Posterior cingulate gyrus (tissue), 11 donors: Measurements from ENCODE around the gene ITGB5.

Experiments used
- DNase-seq, 10 donors: peaks; one replicate each; pipeline versions ENCODE4 v3.0.0 to v3.0.0-alpha.2; 2020 to 2021; ENCODE audit warnings: mixed read lengths in 3 of 10
- intact Hi-C: fragments of 100-400 bp; cut with DNase I; formaldehyde crosslinking; loops from one replicate; pipeline ENCODE4 v1.15.1; 2023

The ITGB5 gene

DNA sequence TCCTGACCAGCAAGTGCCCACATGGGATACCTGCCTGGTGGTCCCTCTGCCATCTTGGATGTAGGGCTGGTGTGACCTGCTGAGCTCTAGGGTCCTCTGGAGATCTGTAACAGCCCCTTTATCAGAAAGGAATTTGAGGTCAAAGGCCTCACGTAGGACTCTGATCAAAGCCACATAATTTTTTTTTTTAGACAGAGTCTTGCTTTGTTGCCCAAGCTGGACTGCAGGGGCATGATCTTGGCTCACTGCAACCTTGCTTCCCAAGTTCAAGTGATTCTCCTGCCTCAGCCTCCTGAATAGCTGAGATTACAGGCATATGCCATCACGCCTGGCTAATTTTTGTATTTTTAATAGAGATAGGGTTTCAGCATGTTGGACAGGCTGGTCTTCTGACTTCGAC, 9.5 kb downstream of the ITGB5 start:
- no peak for DNase-seq
- intact Hi-C loops: no loop called here

- DNase-seq: no peak
- intact Hi-C loops: no loop called here
Observed at GRCh38 chr3:124876401-124876878, 10.7 kb downstream of the ITGB5 start.

DNA sequence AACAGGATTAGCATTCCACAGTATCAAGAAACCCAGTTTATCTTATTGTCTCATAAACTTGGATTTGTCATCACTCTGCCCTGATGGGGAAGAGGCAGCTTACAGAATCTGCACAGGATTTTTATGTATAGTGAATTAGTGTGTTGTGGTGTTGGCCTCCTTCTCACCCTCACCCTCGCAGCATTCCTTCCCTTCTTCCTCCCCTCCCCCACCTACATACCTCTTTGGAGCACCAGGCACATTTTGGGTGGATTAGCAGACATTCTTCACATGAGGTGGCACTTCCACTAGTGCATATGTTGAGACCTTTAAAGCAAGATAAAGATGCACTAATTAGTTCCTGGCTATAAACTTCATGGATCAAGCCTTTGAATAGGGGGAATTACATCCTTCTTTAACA, 13.9 kb downstream of the ITGB5 start:
- DNase-seq: no peak
- intact Hi-C loops: no loop called here

- intact Hi-C loops: no loop called here
Observed at GRCh38 chr3:124867511-124867910, 19.7 kb downstream of the ITGB5 start.

GRCh38 chr3:124862006-124862405, 25.2 kb downstream of the ITGB5 start:
- no peak for DNase-seq
- intact Hi-C loops: no loop called here

More at GRCh38 chr3:124867511-124867910, 19.7 kb downstream of the ITGB5 start:
- no peak for DNase-seq

- DNase-seq: no peak
- intact Hi-C loops: no loop called here
Observed at GRCh38 chr3:124861041-124861440, 26.1 kb downstream of the ITGB5 start.

DNA sequence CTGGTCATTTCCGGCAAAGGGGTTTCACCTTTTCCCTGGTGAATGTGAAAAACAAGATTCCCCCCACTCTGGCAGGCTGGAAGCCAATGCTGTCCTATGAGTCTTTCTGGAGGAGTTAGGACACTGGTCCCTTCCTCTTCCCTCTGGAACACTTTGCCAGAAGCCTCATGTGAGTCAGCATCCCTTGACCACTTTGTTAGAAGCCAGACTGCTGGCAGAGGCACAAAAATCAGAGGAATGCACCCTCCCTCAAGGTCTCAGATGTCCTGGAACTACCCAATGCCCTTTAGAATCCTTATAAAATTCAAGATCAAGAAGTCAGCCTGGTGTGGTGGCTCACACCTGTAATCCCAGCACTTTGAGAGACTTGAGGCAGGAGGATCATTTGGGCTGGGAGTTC, 26.6 kb downstream of the ITGB5 start:
- intact Hi-C loops: no loop called here
- no peak for DNase-seq

GRCh38 chr3:124859025-124859424, 28.1 kb downstream of the ITGB5 start:
- intact Hi-C loops: no loop called here
- no peak for DNase-seq

GRCh38 chr3:124858275-124858674, 28.9 kb downstream of the ITGB5 start:
- intact Hi-C loops: no loop called here
- no peak for DNase-seq

DNA sequence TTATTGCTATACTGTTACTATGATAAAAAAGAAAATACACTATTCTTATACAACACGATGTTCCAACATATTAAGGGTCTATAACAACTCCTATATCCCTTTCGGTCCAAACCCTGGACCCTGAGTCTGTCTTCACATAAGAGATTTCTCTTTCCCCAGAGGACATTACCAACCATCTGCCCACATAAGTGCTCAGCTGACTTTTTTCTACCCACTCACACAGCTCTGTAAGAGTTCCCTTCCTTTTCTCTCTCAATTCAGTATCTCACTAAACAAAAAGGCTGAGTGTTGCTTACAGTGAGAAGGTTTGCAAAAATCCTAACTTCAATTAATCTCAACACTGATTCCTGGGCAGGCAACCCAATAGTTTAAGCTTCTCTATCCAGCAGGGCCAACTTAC, 30.5 kb downstream of the ITGB5 start:
- intact Hi-C loops: no loop called here
- no peak for DNase-seq

DNA sequence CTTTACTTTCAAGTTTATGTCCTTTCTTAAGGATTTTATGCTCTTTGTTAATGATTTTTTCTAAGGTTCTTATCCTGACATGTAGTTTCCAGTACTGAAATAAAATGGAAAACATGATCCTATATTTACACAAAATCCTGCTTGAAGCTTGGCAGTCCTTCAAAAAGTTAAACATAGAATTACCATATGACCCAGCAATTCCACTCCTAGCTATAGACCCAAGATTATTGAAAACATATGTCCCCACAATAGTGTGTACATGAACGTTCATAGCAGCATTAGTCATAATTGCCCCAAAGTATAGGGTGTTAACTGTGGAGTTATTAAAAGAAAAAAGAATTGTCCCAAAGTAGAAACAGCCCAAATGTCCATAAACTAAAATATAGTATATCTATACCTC, 33.2 kb downstream of the ITGB5 start:
- no peak for DNase-seq
- intact Hi-C loops: no loop called here

- no peak for DNase-seq
- intact Hi-C loops: no loop called here
Observed at GRCh38 chr3:124853446-124853845, 33.7 kb downstream of the ITGB5 start.

DNA sequence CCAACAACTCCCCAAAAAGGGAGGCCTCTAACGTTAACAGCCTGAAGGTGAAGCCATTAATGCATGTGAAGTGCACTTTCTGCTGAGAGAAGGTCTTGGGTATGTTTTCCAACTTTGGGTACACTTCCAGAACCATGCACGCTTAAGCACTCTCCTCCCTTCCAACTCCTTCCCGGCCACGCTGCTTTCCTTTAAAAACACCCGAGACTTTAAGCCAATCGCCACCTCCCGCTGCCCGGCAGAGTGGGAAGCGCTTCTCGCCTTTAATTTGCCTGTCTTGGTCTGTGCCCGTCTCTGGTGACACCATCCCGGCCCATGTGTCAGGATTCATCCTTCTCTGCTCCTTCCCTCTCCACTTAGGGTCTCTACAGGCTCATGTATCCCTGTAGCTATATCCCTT, 35.3 kb downstream of the ITGB5 start:
- intact Hi-C loops: no loop called here
- no peak for DNase-seq

DNA sequence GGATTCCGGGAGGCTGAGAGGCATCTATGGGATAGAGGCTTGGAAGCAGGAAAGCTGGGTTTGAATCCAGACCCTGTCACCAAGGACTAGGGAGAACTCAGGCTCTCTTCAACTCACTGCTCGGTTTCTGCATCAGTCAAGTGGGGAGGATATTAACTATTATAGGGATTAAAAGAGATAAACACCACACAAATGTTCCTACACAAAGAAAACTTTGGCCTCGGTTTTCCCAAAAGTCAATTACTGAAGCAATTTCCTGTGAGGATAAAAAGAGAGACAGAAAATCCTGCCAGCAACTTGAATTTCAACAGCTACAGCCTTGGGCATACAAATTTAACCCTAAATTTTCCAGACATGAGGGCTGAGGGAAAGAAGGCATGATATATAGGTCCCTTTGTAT, 36.0 kb downstream of the ITGB5 start:
- DNase-seq: no peak
- intact Hi-C loops: no loop called here

- DNase-seq: no peak
- intact Hi-C loops: no loop called here
Observed at GRCh38 chr3:124850633-124851032, 36.5 kb downstream of the ITGB5 start.

DNA sequence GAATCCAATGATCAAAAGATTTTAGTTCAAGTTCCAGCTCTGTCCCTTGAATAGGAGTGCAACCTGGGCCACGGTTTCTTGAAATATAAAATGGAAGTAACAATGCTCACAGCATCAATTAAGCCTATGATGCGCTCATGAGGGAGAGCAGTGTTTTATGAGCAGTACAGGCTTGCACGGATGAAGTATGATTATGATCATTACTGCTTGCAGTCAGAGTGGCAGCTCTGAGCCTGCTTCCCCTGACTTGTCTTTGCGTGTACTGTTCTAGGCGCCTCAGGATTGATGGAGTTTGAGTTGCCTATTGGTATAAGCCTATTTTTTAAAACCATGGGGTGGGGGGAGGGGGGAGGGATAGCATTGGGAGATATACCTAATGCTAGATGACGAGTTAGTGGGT, 37.0 kb downstream of the ITGB5 start:
- intact Hi-C loops: no loop called here
- DNase-seq: no peak

- intact Hi-C loops: no loop called here
- no peak for DNase-seq
Observed at GRCh38 chr3:124848300-124848699, 38.9 kb downstream of the ITGB5 start.

DNA sequence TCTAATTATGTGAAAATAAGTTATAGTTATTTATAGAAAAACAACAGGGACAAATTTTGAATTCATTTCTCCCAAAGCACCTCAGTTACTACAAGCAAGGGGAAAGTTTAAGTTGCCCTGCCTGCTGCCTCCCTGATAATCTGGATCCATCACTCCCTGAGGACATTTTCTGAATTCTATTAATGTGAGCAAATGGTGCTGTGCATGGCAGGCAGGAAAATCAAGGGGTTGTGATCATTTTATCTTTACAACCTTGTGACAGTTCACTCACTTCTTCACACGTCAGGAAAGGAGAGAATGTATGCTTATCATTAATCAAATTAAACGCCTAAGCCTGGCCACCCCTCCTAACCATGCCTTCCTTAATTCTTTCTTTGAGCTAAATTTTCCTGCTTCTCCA, 39.3 kb downstream of the ITGB5 start:
- no peak for DNase-seq
- intact Hi-C loops: no loop called here

DNA sequence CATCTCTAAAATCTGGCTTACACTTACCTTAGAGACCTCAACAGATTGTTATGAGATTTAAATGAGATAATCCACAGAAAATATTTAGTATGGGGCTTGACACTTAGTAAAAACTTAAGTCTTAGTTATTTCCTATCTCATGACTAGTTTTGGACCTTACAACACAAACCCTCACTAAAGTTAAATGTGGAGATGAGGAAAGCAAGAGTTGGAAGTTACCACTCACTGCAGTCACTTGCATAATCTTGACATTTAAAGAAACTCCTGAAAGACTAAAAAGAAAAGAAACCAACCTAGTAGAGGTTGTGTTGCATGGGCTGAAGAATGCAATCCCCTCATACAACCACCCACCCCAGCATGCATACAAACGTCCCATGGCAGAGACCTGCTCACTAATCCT, 40.1 kb downstream of the ITGB5 start:
- intact Hi-C loops: no loop called here
- no peak for DNase-seq

GRCh38 chr3:124846189-124846588, 41.0 kb downstream of the ITGB5 start:
- DNase-seq: no peak
- intact Hi-C loops: no loop called here

- no peak for DNase-seq
- intact Hi-C loops: no loop called here
Observed at GRCh38 chr3:124845406-124845805, 41.8 kb downstream of the ITGB5 start.

DNA sequence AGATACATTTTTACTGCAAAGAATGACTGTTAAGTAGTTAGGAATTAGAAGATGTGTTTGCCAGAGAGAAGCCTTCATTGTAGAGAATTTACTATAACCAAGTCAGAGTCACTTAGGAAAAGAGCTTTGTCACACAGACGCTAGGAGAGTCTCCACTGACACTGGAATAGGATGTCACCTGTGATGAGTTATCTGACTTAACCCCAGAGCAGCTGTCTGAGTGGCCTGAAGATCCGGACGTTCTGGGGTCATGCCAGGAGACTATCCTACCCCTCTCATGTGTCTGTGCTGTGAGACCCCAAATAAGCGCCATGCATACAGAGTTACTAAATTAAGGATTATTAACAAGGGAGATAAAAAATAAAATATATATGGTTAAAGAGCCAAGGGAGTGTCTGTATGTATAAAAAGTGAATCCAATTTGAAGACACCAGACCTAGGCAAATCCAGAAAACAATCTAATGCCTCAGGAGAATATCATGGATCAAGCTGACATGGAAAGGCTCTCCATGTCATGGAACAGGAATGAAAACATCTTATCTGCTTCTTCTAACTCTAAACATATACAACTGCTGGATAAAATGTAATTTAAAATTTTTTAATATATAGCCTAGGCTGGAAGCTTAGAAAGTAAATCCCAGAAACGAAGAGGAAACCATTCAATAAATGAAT, 43.5 kb downstream of the ITGB5 start:
- intact Hi-C loops: no loop called here
- no peak for DNase-seq

DNA sequence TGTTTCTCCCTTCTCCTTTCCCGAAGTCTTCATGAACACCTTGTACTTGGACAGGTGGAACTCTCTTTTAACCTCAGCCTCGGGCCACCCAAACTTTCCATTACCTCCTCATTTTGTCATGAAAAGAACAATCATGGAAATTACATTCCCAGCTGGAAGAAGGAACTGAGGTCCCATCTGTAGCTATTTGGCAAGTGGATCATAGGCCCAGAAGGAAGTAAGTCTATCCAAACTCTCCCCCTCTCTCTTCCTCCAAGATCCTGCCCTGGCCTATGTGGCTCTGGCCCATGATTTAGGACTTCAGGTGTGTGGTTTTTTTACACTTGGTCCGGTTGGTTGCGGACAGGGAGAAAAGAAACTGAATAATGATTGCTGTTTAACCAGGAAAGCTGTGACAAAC, 44.1 kb downstream of the ITGB5 start:
- DNase-seq: no peak
- intact Hi-C loops: no loop called here
